WTC11 (cell line): ENCODE data around the gene CPT1B. TPM values are rescaled to one million over a fixed set of nuclear protein-coding genes. Genes with fewer than 3 reads are reported as not detected.

Source experiments
- ATAC-seq: fragments of 200-7000 bp; cut with Tn5 transposase; 2 replicates; pipeline ENCODE4 v1.10.0; 2021; ENCODE audit warnings: mild to moderate bottlenecking, moderate library complexity
- CTCF ChIA-PET: fragments of 300-600 bp; sonication (Branson Sonifier 250); formaldehyde crosslinking; loops from one replicate; lab custom pipeline; 2021; ENCODE audit warnings: antibody characterized with exemption; lab: Charles Lee
- POLR2A ChIA-PET: fragments of 350-600 bp; sonication (Branson Sonifier 250); formaldehyde crosslinking; loops from one replicate; lab custom pipeline; 2021; ENCODE audit warnings: antibody characterized with exemption; lab: Charles Lee
- DNase-seq: peaks from one replicate; pipeline ENCODE4 v3.0.0; 2021; ENCODE audit warnings: low spot score
- H3K27ac Mint-ChIP-seq: 2 replicates; pipeline ENCODE4 v1.8.0; 2021; ENCODE audit warnings: mixed read lengths
- H3K27me3 Mint-ChIP-seq: 2 replicates; pipeline ENCODE4 v1.8.0; 2021; ENCODE audit warnings: low read depth, mild to moderate bottlenecking, moderate library complexity, mixed read lengths
- H3K36me3 Mint-ChIP-seq: 2 replicates; pipeline ENCODE4 v1.8.0; 2021; ENCODE audit warnings: mixed read lengths
- H3K4me1 Mint-ChIP-seq: 2 replicates; pipeline ENCODE4 v1.8.0; 2022; ENCODE audit warnings: mixed read lengths
- H3K4me3 Mint-ChIP-seq: 2 replicates; pipeline ENCODE4 v1.8.0; 2021; ENCODE audit warnings: mild to moderate bottlenecking, moderate library complexity, mixed read lengths
- H3K9me3 Mint-ChIP-seq: 2 replicates; pipeline ENCODE4 v1.8.0; 2021; ENCODE audit warnings: mixed read lengths
- ATF3 ChIP-seq: sonication (generic); formaldehyde crosslinking; conservative IDR thresholded peaks from 2 replicates; pipeline ENCODE4 v1.8.1; 2022; ENCODE audit warnings: mild to moderate bottlenecking, missing genetic modification reagents
- ELF4 ChIP-seq: sonication (generic); formaldehyde crosslinking; IDR thresholded peaks from 2 replicates; pipeline ENCODE4 v1.8.1; 2022; ENCODE audit warnings: low read depth, mild to moderate bottlenecking, moderate library complexity, missing genetic modification reagents
- EMX1 ChIP-seq: fragments of 250-450 bp; sonication (Bioruptor Pico); IDR thresholded peaks from 2 replicates; pipeline ENCODE4 v1.8.0; 2021; ENCODE audit warnings: mild to moderate bottlenecking
- ETV6 ChIP-seq: sonication (generic); formaldehyde crosslinking; IDR thresholded peaks from 2 replicates; pipeline ENCODE4 v1.8.1; 2022; ENCODE audit warnings: mild to moderate bottlenecking, missing genetic modification reagents
- FOXJ3 ChIP-seq: sonication (generic); formaldehyde crosslinking; IDR thresholded peaks from 2 replicates; pipeline ENCODE4 v1.9.0; 2021; ENCODE audit warnings: missing genetic modification reagents, mild to moderate bottlenecking, borderline replicate concordance
- FOXP1 ChIP-seq: sonication (generic); formaldehyde crosslinking; IDR thresholded peaks from 2 replicates; pipeline ENCODE4 v1.8.0; 2022; ENCODE audit warnings: missing genetic modification reagents, mild to moderate bottlenecking, moderate library complexity, borderline replicate concordance
- GTF2I ChIP-seq: fragments of 250-450 bp; sonication (Bioruptor Pico); conservative IDR thresholded peaks from 2 replicates; pipeline ENCODE4 v1.4.0; 2021; ENCODE audit warnings: mild to moderate bottlenecking
- MLX ChIP-seq: sonication (generic); formaldehyde crosslinking; IDR thresholded peaks from 2 replicates; pipeline ENCODE4 v1.8.1; 2023; ENCODE audit warnings: mild to moderate bottlenecking, missing genetic modification reagents, moderate library complexity
- NFE2L1 ChIP-seq: sonication (generic); formaldehyde crosslinking; IDR thresholded peaks from 2 replicates; pipeline ENCODE4 v1.8.1; 2023; ENCODE audit warnings: missing genetic modification reagents
- NFYB ChIP-seq: sonication (generic); formaldehyde crosslinking; conservative IDR thresholded peaks from 2 replicates; pipeline ENCODE4 v1.8.0; 2022; ENCODE audit warnings: low read depth, missing genetic modification reagents
- NR2C2 ChIP-seq: sonication (generic); formaldehyde crosslinking; IDR thresholded peaks from 2 replicates; pipeline ENCODE4 v1.8.0; 2022; ENCODE audit warnings: mild to moderate bottlenecking, missing genetic modification reagents
- NR3C1 ChIP-seq: sonication (generic); formaldehyde crosslinking; conservative IDR thresholded peaks from 2 replicates; pipeline ENCODE4 v1.8.1; 2023; ENCODE audit warnings: low read depth, mild to moderate bottlenecking, missing genetic modification reagents
- SOX15 ChIP-seq: fragments of 250-450 bp; sonication (Bioruptor Pico); IDR thresholded peaks from 2 replicates; pipeline ENCODE4 v1.9.0; 2021; ENCODE audit warnings: mild to moderate bottlenecking
- SP1 ChIP-seq: sonication (generic); formaldehyde crosslinking; conservative IDR thresholded peaks from 2 replicates; pipeline ENCODE4 v1.8.1; 2022; ENCODE audit warnings: missing genetic modification reagents
- STAT6 ChIP-seq: sonication (generic); formaldehyde crosslinking; conservative IDR thresholded peaks from 2 replicates; pipeline ENCODE4 v1.8.1; 2023; ENCODE audit warnings: mild to moderate bottlenecking, low read depth, missing genetic modification reagents, moderate library complexity
- USF2 ChIP-seq: sonication (generic); formaldehyde crosslinking; IDR thresholded peaks from 2 replicates; pipeline ENCODE4 v1.8.1; 2023; ENCODE audit warnings: mild to moderate bottlenecking, missing genetic modification reagents, moderate library complexity
- ZBTB21 ChIP-seq: sonication (generic); formaldehyde crosslinking; IDR thresholded peaks from 2 replicates; pipeline ENCODE4 v1.8.1; 2023; ENCODE audit warnings: mild to moderate bottlenecking, missing genetic modification reagents, borderline replicate concordance
- ZNF232 ChIP-seq: sonication (generic); formaldehyde crosslinking; IDR thresholded peaks from 2 replicates; pipeline ENCODE4 v1.8.0; 2022; ENCODE audit warnings: mild to moderate bottlenecking, missing genetic modification reagents
- ZNF263 ChIP-seq: sonication (generic); formaldehyde crosslinking; IDR thresholded peaks from 2 replicates; pipeline ENCODE4 v1.8.1; 2022; ENCODE audit warnings: low read depth, mild to moderate bottlenecking, moderate library complexity, missing genetic modification reagents
- ZNF425 ChIP-seq: fragments of 250-450 bp; sonication (Bioruptor Pico); conservative IDR thresholded peaks from 2 replicates; pipeline ENCODE4 v1.9.0; 2021; ENCODE audit warnings: mild to moderate bottlenecking
- total RNA-seq: library from RNA; stranded (reverse); gene quantifications from 3 replicates; pipeline ENCODE4 v1.2.3, GENCODE V29; 2021
- TF ChIP-seq, protein P1 (sequence below): sonication (generic); formaldehyde crosslinking; IDR thresholded peaks from 2 replicates; pipeline ENCODE4 v1.8.0; 2022; ENCODE audit warnings: missing genetic modification reagents

CPT1B gene
- total RNA-seq, 1 experiment from 2014 or later = 33.7 TPM

DNA sequence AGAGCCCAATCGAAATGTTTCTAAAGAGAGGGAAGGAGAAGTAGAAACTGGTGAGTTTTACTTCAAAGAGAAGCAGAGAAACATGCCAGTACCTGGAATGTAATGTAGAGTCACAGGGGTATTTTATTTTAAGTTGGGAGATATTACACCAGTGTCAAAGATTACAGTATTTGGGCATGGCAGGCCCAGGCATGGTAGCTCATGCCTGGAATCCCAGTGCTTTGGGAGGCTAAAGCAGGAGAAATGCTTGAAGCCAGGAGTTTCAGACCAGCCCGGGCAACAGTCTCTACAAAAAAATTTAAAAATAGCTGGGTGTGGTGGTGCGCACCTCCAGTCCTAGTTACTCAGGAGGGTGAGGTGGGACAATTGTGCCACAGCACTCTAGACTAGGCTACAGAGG, 18.2 kb downstream of the CPT1B start:
- ChIA-PET CTCF (no interaction called here), POLR2A (no interaction called here)
- ATAC-seq (no peak), DNase-seq (no peak)
- H3K9me3 Mint-ChIP-seq = no peaks in the 10 kb centered on the region
- H3K4me3 Mint-ChIP-seq = no peak overlapping the region
- peaks cover 20% of the 10 kb centered on the region for H3K4me1 Mint-ChIP-seq
- no peak overlapping the region for H3K27ac Mint-ChIP-seq
- TF ChIP-seq ZNF425 (CRISPR knock-in tag) = no peak
- no peak for TF ChIP-seq ATF3 (CRISPR knock-in tag)
- no peak for TF ChIP-seq EMX1
- TF ChIP-seq GTF2I = no peak
- H3K27me3 Mint-ChIP-seq = peaks cover 39% of the 10 kb centered on the region
- H3K36me3 Mint-ChIP-seq = no peaks in the 10 kb centered on the region

- ChIA-PET POLR2A (no interaction called here), CTCF (no interaction called here)
- Mint-ChIP-seq H3K27ac (no peak overlapping the region), H3K36me3 (no peaks in the 10 kb centered on the region), H3K4me3 (no peak overlapping the region), H3K9me3 (no peaks in the 10 kb centered on the region), H3K4me1 (peaks cover 14% of the 10 kb centered on the region)
- no peak for ATAC-seq
- TF ChIP-seq ZNF232 (no peak), ZBTB21 (no peak), GTF2I (no peak), ZNF263 (CRISPR knock-in tag) (no peak), ATF3 (CRISPR knock-in tag) (no peak), EMX1 (no peak), STAT6 (no peak), NFYB (no peak), FOXP1 (CRISPR knock-in tag) (no peak), SOX15 (no peak), USF2 (CRISPR knock-in tag) (no peak), NR3C1 (no peak), MLX (CRISPR knock-in tag) (no peak), FOXJ3 (CRISPR knock-in tag) (no peak), NFE2L1 (no peak), NR2C2 (CRISPR knock-in tag) (no peak), ELF4 (no peak), SP1 (CRISPR knock-in tag) (no peak), ETV6 (CRISPR knock-in tag) (no peak)
- TF ChIP-seq, protein P1, sequence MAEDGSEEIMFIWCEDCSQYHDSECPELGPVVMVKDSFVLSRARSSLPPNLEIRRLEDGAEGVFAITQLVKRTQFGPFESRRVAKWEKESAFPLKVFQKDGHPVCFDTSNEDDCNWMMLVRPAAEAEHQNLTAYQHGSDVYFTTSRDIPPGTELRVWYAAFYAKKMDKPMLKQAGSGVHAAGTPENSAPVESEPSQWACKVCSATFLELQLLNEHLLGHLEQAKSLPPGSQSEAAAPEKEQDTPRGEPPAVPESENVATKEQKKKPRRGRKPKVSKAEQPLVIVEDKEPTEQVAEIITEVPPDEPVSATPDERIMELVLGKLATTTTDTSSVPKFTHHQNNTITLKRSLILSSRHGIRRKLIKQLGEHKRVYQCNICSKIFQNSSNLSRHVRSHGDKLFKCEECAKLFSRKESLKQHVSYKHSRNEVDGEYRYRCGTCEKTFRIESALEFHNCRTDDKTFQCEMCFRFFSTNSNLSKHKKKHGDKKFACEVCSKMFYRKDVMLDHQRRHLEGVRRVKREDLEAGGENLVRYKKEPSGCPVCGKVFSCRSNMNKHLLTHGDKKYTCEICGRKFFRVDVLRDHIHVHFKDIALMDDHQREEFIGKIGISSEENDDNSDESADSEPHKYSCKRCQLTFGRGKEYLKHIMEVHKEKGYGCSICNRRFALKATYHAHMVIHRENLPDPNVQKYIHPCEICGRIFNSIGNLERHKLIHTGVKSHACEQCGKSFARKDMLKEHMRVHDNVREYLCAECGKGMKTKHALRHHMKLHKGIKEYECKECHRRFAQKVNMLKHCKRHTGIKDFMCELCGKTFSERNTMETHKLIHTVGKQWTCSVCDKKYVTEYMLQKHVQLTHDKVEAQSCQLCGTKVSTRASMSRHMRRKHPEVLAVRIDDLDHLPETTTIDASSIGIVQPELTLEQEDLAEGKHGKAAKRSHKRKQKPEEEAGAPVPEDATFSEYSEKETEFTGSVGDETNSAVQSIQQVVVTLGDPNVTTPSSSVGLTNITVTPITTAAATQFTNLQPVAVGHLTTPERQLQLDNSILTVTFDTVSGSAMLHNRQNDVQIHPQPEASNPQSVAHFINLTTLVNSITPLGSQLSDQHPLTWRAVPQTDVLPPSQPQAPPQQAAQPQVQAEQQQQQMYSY (CRISPR knock-in tag) = no peak
- TF ChIP-seq, all 79 proteins: peak for 0
- H3K27me3 Mint-ChIP-seq = peaks cover 25% of the 10 kb centered on the region
- no peak for DNase-seq
These were observed 21.5 kb downstream of the CPT1B start for GRCh38 chr22:50556703-50557102.
